T follicular helper cell (primary cell): ENCODE data around the gene SLC31A1.
"Not testable (repeated sequence)": the region's sequence is repeated elsewhere in the genome, so short reads cannot be mapped to it uniquely, and the experiment has no call there.

Experiments
- DNase-seq: peaks from one replicate; pipeline ENCODE4 v3.0.0-alpha.2; 2020; ENCODE audit warnings: low read depth

The SLC31A1 gene

DNA sequence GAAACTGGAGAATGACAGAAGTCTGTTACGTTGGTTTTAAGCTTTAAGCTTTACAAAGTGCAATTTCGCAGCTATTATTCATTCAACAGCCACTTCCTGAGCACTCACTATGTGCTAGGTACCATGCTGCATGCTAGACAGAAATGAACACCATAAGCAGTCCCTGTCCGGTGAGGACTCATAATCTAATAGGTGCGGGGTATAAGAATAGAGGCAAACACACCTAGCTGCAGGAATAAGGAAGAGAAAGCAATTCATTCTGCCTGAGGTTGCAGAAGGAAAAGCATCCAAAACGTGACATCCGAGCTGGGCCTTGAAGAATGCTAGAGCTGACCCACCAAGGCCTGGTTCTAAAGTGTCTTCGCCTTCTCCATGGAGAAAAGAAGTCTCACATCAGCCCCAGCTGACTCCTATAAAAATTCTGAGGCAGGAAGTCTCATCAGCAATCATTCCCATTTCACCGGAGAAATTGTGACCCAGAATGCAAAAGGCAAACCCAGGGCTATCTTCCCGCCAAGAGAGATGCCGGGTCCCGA lies 809 bp upstream of the SLC31A1 start:
- no peak for DNase-seq

DNA sequence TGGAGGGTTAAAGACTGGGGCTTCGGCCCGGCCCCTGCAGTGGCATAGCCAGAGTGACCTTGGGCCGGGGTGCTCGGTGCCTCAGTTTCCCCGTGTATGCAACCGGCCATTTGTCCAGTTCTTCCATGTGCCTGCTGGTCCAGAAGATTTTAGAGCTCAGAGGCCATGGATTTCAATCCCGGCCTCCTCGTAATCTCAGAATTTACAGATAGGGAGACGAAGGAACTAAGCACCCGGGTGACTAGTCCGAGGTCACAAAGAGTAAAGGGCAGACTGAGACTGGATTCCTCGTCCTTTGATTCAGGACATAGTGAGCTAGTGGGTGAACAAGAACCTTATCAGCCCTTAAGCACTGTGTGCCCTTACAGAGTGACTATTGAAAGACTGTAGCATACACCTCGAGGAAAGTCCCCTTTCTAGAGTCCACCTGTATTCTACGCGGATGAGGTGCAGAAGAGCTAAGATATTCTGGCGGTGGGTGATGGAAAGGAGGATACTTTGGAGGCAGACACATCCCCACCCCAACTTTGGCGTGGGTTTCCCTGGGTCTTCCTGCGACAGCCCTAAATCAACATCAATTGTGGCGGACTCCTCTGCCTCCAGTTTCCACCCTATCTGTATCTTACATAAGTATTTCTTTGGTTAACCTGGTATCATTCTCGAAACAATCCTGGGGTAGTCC lies 597 bp downstream of the SLC31A1 start:
- DNase-seq, result no peak

DNA sequence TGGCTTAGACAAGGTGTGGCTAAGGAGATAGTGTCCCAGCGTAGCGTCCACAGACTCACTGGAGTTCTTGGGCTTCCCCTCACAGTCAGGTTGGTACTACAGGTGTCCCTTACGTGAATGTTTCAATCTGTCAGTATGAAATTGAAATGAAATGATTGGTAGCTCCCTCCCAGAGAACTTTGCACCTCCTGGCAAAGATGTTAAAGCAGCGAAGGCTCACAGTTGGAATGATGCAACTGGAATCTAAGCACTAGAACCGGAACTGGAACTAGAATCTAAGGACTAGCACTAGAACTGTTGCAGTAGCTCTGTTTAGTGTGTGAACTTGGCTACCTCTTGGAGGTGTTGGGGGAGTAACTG lies 1.1 kb downstream of the SLC31A1 start:
- no peak for DNase-seq

DNA sequence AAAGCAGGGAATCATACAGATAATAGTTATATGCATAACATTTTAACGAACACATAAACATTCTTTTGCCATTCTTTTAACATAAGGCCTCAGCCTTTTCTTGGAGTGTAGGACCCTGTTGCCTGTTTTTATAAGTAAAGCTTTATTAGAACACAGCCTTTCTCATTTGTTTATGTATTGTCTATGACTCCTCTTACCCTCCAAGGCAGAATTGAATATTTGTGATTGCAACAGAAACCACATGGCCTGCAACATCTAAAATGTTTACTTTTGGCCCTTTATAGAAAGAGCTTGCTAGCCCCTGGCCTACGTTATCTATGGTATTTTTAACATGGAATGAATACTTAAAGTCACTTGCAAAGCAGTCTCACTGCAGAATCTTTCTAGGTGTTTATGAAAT lies 2.6 kb downstream of the SLC31A1 start:
- DNase-seq, result no peak

DNA sequence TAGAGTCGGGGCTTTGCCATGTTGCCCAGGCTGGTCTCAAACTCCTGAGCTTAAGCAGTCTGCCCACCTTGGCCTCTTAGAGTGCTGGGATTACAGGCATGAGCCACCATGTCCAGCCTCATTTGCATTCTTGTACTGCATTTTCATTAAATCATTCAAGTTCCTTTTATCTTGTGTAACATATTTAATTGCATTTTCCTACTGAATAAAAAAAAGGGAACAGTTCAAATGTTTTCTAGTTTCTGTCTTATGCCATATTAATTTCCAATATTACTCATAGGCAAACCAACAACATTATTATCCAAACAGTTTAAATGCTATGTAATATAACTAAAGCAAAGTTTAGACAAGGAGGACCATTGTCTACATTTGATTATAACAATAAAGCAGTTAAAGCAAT lies 6.1 kb downstream of the SLC31A1 start:
- DNase-seq, result no peak

DNA sequence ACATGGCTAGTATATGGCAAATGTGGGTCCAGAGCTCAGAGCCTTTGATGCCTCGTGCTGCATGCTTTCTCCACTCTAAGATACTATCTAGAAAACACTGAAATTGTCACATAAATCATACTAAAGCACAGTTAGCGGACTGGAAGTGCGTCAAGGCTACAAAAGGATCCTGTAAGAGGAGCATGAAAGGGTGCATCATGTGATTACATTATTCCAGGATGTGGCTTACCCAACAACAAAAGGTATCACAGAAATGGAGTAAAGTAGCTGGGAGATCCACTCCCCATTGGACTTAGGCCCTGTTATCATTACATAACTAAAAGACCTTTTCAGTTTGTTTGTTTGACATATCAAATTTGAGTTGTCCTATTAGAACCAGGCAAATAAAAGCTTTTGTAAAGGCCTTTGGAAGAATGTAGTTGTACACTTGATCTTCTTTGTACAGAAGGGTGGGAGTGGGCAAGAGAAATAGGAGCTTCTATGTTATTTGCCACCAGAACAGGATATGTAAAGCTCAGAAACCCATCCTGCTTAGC lies 6.9 kb downstream of the SLC31A1 start:
- DNase-seq, result no peak

DNA sequence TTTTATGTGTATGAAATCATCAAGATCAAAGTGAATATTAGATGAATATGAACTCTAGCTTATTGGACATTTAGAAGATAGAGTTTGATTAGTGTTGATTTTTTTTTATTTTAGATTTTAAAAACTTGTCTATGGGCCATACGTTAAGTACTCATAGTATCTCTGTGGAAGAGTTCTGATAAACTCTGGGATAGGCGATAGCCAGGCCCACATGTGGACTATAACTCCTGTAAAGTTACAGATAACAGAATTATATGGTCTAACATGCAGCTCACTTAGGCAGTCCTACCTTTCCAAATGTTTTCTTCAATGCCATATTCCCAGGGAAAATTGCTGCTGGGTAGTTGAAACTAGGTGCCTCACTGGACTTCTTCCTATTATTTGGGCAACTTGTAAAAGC lies 10.4 kb downstream of the SLC31A1 start:
- DNase-seq, result no peak

DNA sequence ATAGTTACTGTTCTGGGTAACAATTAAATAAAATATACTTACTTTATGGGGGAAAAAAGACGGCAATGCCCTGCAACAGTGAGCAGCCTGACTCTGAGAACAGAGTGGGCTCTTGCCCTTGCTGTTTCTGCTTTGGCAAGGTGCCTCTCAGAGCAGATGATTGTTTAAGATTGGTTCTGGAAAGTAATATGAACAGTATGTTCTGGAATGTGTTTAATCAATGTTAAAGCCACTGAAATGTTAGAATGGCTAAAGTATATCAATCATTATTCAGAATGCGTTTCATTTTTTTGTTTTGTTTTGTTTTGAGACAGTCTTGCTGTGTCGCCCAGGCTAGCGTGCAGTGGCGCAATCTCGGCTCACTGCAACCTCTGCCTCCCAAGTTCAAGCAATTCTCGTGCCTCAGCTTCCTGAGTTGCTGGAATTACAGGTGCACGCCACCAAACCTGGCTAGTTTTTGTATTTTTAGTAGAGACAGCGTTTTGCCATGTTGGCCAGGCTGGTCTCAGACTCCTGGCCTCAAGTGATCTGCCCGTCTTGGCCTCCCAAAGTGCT lies 14.4 kb downstream of the SLC31A1 start:
- not testable (repeated sequence) for DNase-seq

DNA sequence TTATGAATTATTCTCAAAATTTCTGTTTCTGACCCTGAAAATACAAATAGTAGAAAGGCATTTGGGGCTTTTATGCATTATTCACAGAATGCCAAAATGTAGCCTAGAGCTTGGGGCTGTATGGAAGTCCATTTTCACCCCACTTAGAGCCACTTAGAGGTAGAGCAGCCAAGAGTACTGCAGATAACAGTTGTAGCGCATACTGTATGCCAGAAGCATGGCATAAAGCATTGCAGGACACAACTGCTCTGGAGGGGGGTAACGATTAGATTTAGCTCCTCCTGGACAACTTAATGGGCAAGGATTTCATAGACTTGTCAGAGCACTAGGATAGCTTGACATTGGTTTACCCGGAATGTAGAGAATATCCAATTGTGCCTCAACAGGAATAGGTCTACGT lies 15.7 kb downstream of the SLC31A1 start:
- no peak for DNase-seq

DNA sequence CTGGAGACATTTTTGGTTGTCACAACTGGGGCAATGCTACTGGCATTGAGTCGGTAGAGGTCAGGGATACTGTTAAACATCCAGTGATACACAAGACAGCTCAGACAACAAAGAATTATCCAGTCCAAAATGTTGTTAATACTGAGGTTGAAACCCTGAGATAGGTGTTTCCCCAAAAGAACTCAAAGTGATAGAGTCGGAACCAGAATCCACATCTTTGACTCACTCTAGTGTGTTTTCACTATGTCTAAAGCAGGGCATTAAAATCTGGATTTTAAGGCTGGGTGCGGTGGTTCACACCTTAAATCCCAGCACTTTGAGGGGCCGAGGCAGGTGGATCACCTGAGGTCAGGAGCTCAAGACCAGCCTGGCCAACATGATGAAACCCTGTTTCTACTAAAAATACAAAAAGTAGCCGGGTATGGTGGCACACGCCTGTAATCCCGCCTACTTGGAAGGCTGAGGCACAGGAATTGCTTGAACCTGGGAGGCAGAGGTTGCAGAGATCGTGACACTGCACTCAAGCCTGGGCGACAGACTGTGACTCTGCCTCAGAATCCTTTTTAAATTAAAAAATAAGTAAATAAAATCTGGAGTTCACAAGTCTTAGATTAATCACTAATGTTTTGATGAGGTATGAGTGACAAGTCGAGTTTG lies 17.0 kb downstream of the SLC31A1 start:
- no peak for DNase-seq

DNA sequence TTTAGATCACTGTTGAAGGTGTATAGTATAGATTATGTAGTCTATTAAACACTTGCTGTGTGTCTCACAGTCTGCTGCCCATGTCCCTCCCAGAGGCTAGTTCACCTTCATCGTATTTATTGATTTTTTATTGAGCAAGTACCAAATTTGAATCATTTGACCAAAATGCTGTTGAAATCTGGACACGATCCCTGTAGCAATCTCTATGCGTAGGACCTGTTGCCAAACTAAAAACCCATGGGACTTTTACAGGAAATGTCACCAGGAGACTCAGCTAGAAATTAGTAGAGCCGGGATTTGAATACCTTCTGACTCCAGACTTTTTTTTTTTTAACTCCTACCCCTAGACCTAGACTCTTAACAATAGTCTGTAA lies 17.5 kb downstream of the SLC31A1 start:
- no peak for DNase-seq

DNA sequence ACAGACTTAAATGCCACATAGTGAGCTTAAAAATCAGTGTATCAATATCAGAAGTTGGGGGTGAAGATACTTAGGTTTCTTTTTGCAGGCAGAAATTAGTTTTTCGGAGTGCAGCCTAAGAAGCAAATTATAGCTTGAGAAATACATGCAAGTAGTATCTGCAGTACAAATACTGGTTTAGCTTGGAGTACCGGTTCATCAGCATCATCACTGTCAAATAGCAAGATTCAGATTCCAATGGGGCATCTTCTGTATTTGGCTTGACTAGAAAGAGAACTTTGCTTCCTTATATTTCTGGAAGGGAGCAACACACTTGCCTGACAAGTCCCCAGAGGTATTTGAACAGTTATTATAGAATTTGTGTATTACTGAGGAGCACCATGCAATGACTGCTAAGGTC lies 19.8 kb downstream of the SLC31A1 start:
- no peak for DNase-seq

DNA sequence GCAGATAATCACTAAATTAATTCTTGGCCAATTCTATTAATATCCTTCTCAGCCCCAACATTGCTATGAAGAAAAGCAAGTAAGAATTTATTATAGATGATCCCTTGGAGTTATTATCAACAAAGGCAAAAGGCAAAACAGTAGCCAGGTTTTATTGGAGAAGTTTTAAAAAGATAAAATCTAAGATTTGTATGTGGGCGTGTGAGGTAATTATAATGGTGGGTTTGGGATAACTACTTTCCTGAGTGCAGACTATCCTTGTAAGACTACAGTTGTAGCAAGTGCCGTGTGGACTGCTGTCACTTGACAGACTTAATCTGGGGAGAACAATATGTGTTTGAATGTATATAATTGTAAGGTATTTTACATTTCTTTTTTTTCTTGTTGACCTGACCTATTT lies 23.2 kb downstream of the SLC31A1 start:
- DNase-seq, result no peak

DNA sequence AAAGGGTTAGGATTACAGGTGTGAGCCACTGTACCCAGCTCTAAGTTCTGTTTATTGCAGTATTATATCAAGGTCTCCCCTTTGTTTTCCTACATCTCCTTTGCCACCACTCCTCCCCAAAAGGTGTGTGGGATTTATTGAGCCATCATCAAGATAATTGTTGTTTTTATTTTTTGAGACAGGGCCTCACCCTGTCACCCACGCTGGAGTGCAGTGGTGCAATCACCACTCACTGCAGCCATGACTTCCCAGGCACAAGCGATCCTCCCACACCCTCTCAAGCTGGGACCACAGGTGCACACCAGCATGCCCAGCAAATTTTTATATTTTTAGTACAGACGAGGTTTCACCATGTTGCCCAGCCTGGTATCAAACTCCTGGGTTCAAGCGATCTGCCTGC lies 24.6 kb downstream of the SLC31A1 start:
- no peak for DNase-seq

DNA sequence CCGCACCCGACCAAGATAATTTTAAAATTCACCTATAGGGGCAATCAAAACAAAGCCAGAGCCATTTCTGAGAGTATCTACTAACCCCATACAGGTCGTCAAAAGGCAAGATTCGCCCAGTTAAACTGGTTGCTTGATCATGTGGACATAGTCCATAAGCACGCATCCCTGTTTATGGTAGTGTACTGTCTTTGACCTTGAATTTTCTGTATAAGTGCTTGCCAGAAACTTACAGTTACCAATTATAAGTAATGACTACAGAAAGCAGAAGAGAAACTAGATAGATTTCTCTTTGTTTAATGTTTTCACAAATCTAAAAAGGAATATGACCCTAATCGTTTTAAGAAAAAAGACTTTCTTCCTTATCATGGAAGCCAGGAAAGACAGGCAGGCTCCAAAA lies 25.6 kb downstream of the SLC31A1 start:
- DNase-seq, result no peak

DNA sequence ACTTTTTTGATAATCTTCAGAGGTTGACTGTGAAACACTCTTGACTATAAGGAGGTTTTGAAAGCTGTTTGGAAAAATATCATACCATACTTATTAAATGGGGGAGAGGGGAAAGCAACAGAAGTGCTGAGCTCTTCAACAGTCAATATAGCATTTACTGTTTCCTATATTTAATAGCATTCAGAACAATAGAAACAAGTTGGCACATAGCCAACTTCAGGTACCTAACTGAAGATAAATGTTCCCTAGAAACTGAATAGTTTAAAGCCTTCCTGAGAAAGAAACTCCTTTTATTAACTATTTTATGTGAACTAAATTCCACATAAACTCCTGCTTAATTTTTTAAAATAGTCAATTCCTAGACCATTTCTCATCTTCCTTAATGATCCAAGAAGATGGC lies 26.3 kb downstream of the SLC31A1 start:
- no peak for DNase-seq

DNA sequence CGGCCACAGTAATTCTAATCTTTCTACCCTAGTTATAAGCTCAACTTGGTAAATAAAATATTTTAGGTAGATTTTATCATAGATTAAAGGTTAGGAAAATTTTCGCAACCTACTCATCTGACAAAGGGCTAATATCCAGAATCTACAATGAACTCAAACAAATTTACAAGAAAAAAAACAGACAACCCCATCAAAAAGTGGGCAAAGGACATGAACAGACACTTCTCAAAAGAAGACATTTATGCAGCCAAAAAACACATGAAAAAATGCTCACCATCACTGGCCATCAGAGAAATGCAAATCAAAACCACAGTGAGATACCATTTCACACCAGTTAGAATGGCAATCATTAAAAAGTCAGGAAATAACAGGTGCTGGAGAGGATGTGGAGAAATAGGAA lies 28.3 kb downstream of the SLC31A1 start:
- DNase-seq, result not testable (repeated sequence)

DNA sequence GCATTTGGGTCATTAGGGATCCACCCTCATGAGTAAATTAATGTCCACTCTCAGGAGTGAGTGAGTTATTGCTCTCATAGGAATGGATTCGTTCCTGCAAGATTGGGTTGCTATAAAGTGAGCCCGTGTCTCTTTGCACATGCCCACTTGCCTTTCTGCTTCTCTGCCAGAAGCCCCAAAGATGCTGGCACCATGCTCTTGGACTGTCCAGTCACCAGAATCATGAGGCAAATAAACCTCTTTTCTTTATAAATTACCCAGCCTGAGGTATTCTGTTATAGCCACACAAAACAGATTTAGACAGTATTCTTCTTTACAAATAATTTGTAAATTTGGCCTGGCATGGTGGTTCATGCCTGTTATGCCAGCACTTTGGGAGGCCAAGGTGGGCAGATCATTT lies 29.5 kb downstream of the SLC31A1 start:
- no peak for DNase-seq

DNA sequence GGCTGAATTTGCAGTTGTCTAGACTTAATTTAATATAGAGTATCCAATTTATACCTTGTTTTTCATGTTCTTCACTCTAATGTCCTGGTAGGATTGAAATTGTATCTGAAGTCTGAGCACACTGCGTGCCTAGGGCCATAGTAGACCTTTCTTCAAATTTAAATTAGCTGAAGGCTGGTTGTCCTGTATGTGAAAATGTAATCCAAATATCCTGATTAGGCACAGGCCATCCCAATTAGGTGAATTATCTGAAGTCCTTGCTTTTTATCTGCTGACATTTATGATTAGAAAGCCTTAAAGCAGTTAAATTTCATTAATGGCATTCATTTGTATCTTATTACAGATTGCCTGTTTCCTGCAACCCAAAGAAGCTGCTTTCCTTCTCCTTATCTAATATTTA lies 33.6 kb downstream of the SLC31A1 start:
- DNase-seq, result no peak

DNA sequence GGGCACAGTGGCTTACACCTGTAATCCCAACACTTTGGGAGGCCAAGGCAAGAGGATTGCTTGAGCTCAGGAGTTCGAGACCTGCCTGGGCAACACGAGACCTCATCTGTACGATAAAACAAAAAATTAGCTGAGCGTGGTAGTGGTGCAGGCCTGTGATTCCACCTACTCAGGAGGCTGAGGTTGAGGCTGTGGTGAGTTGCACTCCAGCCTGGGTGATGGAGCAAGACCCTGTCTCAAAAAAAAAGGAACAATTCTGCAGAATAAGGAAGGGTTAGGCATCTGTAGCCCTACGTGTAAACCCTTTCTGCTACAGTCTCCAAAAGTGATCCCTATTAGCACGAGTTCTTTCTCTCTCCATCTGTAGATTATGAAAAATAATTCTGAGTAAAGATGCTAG lies 34.1 kb downstream of the SLC31A1 start:
- DNase-seq, result no peak

DNA sequence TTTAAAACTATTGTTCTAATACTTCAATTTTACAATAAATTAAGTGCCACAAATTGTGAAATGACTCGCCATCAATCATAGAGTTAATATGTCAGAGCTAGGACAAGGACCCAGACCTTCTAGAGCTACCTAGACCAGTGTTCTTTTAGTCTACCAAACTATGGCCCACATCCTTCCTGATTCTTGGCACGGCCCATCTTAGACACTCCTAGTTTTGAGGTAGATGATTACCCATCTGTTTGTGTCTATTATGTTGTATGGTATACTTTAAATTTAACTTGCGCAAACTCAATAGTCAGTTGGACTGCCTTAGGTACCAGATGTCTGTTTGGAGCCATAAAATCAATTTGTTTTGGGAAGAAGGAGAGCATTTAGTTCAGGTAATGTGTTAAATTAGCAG lies 36.5 kb downstream of the SLC31A1 start:
- no peak for DNase-seq

DNA sequence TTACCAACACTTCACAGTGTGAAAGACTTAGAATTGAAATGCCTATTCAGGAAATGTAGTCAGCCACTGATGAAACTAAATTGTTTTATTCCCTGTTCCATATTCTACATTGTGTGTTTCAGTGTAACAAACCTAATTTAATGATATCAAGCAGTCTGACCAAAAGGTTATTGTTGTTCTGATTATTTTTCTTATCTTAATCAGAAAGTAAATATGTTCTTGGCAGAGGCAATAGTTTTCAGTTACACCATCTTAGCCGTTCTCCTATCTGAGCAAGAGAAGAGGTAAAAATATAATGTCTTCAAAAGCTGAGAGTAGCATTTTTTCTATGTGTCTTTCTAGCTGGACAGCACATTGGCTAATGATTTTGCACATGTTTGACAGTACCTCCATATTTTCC lies 36.9 kb downstream of the SLC31A1 start:
- no peak for DNase-seq

DNA sequence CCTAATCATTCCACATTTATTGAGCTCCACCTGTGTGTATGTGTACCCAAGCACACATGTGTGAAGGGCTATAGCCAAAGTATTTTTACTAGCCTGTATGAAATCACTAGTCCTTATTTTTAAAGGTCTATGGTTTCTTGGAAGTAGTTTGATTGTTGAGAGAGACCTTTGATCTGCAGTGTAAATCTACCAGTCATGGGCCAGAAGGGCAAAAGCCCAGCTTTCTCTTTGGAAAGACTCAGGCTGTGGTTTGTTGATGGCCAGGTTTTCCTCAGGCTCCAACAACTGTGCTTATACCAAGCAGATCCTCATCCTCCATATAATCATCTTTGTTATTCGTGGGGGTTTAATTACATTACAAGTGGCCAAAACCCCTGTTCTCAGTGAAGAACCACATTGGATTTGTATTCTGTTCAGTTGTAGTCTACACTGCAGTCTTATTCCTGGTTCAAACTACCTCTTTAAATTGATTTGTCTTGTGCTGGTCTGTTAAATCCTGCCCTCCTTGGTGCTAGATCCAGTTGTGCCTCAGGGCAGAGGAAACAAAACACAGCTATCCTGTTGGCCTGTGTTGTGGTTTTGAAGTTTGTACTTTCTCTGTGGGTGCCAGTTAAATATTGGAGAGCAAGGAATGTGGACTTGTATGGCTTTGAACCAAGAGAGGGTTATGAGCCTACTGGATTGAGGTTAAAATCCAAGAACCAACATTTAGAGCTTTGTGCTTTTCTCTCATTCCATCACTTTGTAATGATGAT lies 40.8 kb downstream of the SLC31A1 start:
- DNase-seq, result no peak
